ENCODE results near the gene TECR.

Gene TECR

DNA sequence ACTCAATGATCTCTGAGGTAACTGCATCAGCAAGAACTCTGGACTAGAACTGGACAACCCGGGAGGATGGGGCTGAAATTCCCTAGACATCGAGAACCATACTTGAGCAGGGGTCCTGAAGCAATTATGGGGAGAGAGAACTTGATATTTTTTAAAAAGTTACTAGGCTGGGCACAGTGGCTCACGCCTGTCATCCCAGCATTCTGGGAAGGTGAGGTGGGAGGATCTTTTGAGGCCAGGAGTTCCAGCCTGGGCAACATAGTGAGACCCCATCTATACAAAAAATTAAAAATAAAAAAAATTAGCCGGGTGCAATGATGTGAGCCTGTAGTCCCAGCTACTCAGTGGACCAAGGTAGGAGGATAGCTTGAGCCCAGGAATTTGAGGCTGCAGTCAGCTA, 8.9 kb upstream of the TECR start:
- no peak overlapping the region for H3K27ac ChIP-seq
- TF ChIP-seq, protein P1, sequence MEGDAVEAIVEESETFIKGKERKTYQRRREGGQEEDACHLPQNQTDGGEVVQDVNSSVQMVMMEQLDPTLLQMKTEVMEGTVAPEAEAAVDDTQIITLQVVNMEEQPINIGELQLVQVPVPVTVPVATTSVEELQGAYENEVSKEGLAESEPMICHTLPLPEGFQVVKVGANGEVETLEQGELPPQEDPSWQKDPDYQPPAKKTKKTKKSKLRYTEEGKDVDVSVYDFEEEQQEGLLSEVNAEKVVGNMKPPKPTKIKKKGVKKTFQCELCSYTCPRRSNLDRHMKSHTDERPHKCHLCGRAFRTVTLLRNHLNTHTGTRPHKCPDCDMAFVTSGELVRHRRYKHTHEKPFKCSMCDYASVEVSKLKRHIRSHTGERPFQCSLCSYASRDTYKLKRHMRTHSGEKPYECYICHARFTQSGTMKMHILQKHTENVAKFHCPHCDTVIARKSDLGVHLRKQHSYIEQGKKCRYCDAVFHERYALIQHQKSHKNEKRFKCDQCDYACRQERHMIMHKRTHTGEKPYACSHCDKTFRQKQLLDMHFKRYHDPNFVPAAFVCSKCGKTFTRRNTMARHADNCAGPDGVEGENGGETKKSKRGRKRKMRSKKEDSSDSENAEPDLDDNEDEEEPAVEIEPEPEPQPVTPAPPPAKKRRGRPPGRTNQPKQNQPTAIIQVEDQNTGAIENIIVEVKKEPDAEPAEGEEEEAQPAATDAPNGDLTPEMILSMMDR (IDR thresholded peaks at IDR 0.05): no peak
- H3K9me3 ChIP-seq: no peaks in the 10 kb centered on the region
- no peaks in the 10 kb centered on the region for H3K27me3 ChIP-seq
- H3K36me3 ChIP-seq: peaks cover 12% of the 10 kb centered on the region
- H3K4me3 ChIP-seq (ENCODE audit: low read depth in 1 of 2, low read length in 1 of 2): no peak overlapping the region
- H3K4me1 ChIP-seq (ENCODE audit: control insufficient read depth in 1 of 2, insufficient read depth in 1 of 2, low read depth in 1 of 2, low read length in 1 of 2): peaks cover 27 to 28% of the 10 kb centered on the region in 2 experiments

DNA sequence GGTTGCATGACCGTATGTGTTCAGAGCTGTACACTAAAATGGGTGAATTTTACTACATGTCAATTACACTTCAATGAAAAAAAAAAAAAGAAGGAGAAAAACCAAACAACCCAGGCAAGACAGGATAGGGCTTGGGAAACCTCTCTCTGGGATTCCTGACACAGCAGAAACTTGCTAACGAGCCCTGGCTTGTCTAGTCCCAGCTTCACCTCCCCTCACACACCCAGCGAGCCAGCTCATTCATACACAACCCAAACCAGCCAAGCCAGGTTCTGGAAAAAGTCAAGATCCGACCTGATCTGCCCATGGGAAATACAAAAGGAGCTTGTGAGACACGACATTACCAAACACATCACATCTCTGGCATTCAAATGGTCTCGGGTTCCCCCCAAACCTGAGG, 3.7 kb upstream of the TECR start:
- Histone ChIP-seq H3K9me3 (no peaks in the 10 kb centered on the region), H3K27me3 (no peaks in the 10 kb centered on the region), H3K27ac (no peak overlapping the region), H3K36me3 (no peaks in the 10 kb centered on the region), H3K4me3 (ENCODE audit: low read depth in 1 of 2, low read length in 1 of 2) (no peak overlapping the region), H3K4me1 (ENCODE audit: control insufficient read depth in 1 of 2, insufficient read depth in 1 of 2, low read depth in 1 of 2, low read length in 1 of 2) (peaks cover 14 to 18% of the 10 kb centered on the region in 2 experiments)
- TF ChIP-seq, protein P1 (IDR thresholded peaks at IDR 0.05): no peak

DNA sequence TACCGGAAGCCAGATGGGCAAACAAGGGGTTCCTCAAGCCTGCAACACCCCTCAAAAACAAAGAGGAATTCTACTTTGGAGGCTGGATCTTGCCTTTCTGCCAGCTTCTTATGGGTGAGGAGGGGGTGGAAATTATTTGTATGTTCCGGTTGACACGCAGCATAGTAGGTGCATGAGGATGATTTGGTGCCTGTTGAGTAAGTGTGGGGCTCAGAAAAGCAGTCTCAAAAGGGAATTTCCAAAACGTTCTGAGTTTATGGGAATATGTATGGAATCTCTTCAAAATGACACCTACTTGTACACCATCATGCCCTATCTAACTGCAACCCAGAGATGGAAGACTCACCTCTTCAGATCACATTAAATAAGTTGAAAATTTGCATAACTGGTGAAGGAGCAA, 3.0 kb upstream of the TECR start:
- TF ChIP-seq, protein P1 (IDR thresholded peaks at IDR 0.05): no peak
- Histone ChIP-seq H3K27ac (no peak overlapping the region), H3K27me3 (no peaks in the 10 kb centered on the region), H3K9me3 (no peaks in the 10 kb centered on the region), H3K4me3 (ENCODE audit: low read depth in 1 of 2, low read length in 1 of 2) (no peak overlapping the region), H3K36me3 (no peaks in the 10 kb centered on the region), H3K4me1 (ENCODE audit: control insufficient read depth in 1 of 2, insufficient read depth in 1 of 2, low read depth in 1 of 2, low read length in 1 of 2) (peaks cover 18 to 22% of the 10 kb centered on the region in 2 experiments)

DNA sequence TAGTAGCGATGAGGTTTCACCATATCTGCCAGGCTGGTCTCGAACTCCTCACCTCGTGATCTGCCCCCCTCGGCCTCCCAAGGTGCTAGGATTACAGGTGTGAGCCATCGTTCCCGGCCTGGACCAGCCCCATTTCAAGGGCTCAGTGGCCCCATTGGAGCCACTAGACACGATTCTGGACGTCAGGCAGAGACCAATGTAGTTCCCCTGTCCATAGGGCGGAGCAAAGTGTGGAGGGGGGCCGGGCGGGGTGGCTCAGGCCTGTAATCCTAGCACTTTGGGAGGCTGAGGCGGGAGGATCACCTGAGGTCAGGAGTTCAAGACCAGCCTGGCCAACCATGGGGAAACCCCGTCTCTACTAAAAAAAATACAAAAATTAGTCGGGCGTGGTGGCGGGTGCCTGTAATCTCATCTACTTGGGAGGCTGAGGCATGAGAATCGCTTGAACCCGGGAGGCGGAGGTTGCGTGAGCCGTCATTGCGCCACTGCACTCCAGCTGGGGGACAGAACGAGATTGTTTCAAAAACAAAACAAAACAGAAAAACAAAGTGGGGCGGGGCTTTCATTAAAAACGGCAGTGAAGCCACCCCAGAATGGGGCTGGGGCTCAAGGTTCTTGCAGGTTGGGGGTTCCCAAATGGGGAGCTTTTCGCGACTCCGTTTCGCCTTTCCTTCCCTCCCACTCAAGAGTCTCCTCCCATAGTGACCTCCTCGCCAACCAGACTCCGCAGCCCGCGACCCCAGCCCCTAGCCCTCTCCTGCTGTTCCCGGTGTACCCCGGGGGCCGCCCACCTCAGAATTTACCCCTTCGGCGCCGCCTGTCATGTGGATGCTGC, 758 bp upstream of the TECR start:
- TF ChIP-seq, protein P1 (IDR thresholded peaks at IDR 0.05): no peak
- no peaks in the 10 kb centered on the region for H3K27me3 ChIP-seq
- H3K4me1 ChIP-seq (ENCODE audit: control insufficient read depth in 1 of 2, insufficient read depth in 1 of 2, low read depth in 1 of 2, low read length in 1 of 2): peaks cover 25 to 33% of the 10 kb centered on the region in 2 experiments
- H3K9me3 ChIP-seq: no peaks in the 10 kb centered on the region
- peak overlapping the region; percentile 88 for H3K27ac ChIP-seq
- H3K36me3 ChIP-seq: no peaks in the 10 kb centered on the region
- H3K4me3 ChIP-seq (ENCODE audit: low read depth in 1 of 2, low read length in 1 of 2): peak overlapping the region; percentile 67 to 92

DNA sequence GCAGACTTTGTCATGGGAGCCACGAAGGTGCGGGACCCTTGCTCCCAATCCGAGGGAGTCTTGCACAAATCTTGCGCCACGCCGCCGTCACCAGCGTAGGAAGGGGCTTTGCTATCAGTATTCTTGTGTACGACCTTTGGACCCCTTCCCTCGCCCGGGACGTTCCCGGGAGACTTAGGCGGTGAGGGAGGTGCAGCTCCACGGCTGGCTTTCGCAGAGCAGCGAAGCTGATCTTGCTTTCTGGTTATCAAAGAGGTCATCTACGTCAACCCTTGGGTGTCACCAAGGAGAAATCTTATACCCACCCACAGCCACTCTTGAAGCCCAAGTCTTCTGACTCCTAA, 583 bp downstream of the TECR start:
- H3K4me3 ChIP-seq (ENCODE audit: low read depth in 1 of 2, low read length in 1 of 2): peak overlapping the region; percentile 67 to 92
- peaks cover 25 to 33% of the 10 kb centered on the region in 2 experiments for H3K4me1 ChIP-seq (ENCODE audit: control insufficient read depth in 1 of 2, insufficient read depth in 1 of 2, low read depth in 1 of 2, low read length in 1 of 2)
- peak overlapping the region; percentile 88 for H3K27ac ChIP-seq
- TF ChIP-seq, protein P1 (IDR thresholded peaks at IDR 0.05): no peak
- H3K27me3 ChIP-seq: no peaks in the 10 kb centered on the region
- H3K9me3 ChIP-seq: no peaks in the 10 kb centered on the region
- H3K36me3 ChIP-seq: no peaks in the 10 kb centered on the region

All from neutrophil (primary cell).